HCT116 (cell line): ENCODE measurements around the gene EGF. TPM values are rescaled to one million over a fixed set of nuclear protein-coding genes. Genes with fewer than 3 reads are reported as not detected.

Experiments
- ATAC-seq: fragments of 200-7000 bp; cut with Tn5 transposase; 2 replicates; pipeline ENCODE4 v1.9.1; 2020; ENCODE audit warnings: mild to moderate bottlenecking, moderate library complexity
- BruUV-seq: library from RNA; stranded (reverse); fragments of 400-500 nt; replicated peaks from 2 replicates; lab custom pipeline; 2021; lab: Mats Ljungman, UMichigan
- CTCF ChIA-PET: fragments of 300-600 bp; sonication (Branson Sonifier 250); formaldehyde crosslinking; loops from one replicate; lab custom pipeline; 2021; ENCODE audit warnings: antibody characterized with exemption; lab: Charles Lee
- POLR2A ChIA-PET: fragments of 300-600, 350-600 bp; sonication (Branson Sonifier 250); formaldehyde crosslinking; loops from one replicate; lab custom pipeline; 2021; ENCODE audit warnings: antibody characterized with exemption; lab: Charles Lee
- RAD21 ChIA-PET, 2 experiments: fragments of 300-600 bp; sonication (Branson Sonifier 250); formaldehyde crosslinking; loops; one replicate each; lab custom pipeline; 2023; ENCODE audit warnings: low total read pairs in 2 of 2; ENCODE audit not compliant: uncharacterized antibody in 2 of 2, unreplicated experiment in 2 of 2, low non-redundant PET in 1 of 2; lab: Charles Lee
- DNase-seq: peaks from one replicate; pipeline ENCODE4 v3.0.0-alpha.2; 2010; ENCODE audit warnings: low read depth, low spot score
- H2AFZ ChIP-seq: fragments of 200-600 bp; shearing (Covaris generic), sonication (generic); 2 replicates; pipeline ENCODE4 v1.6.1; 2017; ENCODE audit warnings: low read depth, mixed run types, mixed read lengths, antibody characterized with exemption, low read length; ENCODE audit not compliant: poor library complexity, severe bottlenecking
- H3K27ac ChIP-seq: 2 replicates; pipeline ENCODE4 v1.5.1; 2012; ENCODE audit warnings: low read depth, low read length
- H3K27me3 ChIP-seq: fragments of 200-600 bp; sonication (generic); 2 replicates; pipeline ENCODE4 v1.6.1; 2016; ENCODE audit warnings: mixed run types, low read length, mixed read lengths; ENCODE audit not compliant: insufficient read depth
- H3K36me3 ChIP-seq, 2 experiments: fragments of 200-500 bp in 1 of 2; fragments of 200-600 bp in 1 of 2; sonication (Bioruptor generic) in 1 of 2; sonication (generic) in 1 of 2; 2 replicates each; pipeline versions ENCODE4 v1.5.1 to v1.6.1; 2014 to 2016; ENCODE audit warnings: low read length in 2 of 2, inconsistent platforms in 1 of 2, mixed read lengths in 1 of 2, mixed run types in 1 of 2; ENCODE audit not compliant: insufficient read depth in 2 of 2, control insufficient read depth in 1 of 2
- H3K4me1 ChIP-seq, 2 experiments: fragments of 200-600 bp in 1 of 2; sonication (generic) in 1 of 2; 2 replicates each; pipeline versions ENCODE4 v1.5.1 to v1.6.1; 2012 to 2017; ENCODE audit warnings: low read length in 2 of 2, inconsistent platforms in 1 of 2, mild to moderate bottlenecking in 1 of 2, mixed read lengths in 1 of 2, mixed run types in 1 of 2, moderate library complexity in 1 of 2; ENCODE audit not compliant: insufficient read depth in 2 of 2, control insufficient read depth in 1 of 2
- H3K4me2 ChIP-seq: fragments of 200-600 bp; sonication (generic); 2 replicates; pipeline ENCODE4 v1.6.1; 2017; ENCODE audit warnings: mixed run types, low read length, mixed read lengths
- H3K4me3 ChIP-seq, 2 experiments: fragments of 200-600 bp in 1 of 2; sonication (generic) in 1 of 2; replicated peaks in 1 of 2; 2 replicates each; pipeline ENCODE4 v1.5.1; 2011 to 2016; ENCODE audit warnings: low read length in 2 of 2, control low read depth in 1 of 2, low read depth in 1 of 2, mild to moderate bottlenecking in 1 of 2, mixed read lengths in 1 of 2, mixed run types in 1 of 2
- H3K79me2 ChIP-seq: fragments of 200-600 bp; sonication (generic); 2 replicates; pipeline ENCODE4 v1.6.1; 2017; ENCODE audit warnings: mild to moderate bottlenecking, mixed run types, low read length, moderate library complexity, mixed read lengths; ENCODE audit not compliant: insufficient read depth
- H3K9ac ChIP-seq: fragments of 200-600 bp; sonication (generic); 2 replicates; pipeline ENCODE4 v1.6.1; 2016; ENCODE audit warnings: low read length, mixed read lengths
- H3K9me2 ChIP-seq: fragments of 200-600 bp; sonication (generic), shearing (Covaris generic); 2 replicates; pipeline ENCODE4 v1.6.1; 2017; ENCODE audit warnings: mixed run types, mild to moderate bottlenecking, moderate library complexity; ENCODE audit not compliant: insufficient read depth
- H3K9me3 ChIP-seq, 2 experiments: fragments of 200-500 bp in 1 of 2; fragments of 200-600 bp in 1 of 2; sonication (Bioruptor generic) in 1 of 2; sonication (generic) in 1 of 2; 2 replicates each; pipeline ENCODE4 v1.6.1; 2014 to 2017; ENCODE audit warnings: low read length in 2 of 2, mixed read lengths in 2 of 2, inconsistent platforms in 1 of 2, low read depth in 1 of 2, mild to moderate bottlenecking in 1 of 2, mixed run types in 1 of 2, moderate library complexity in 1 of 2; ENCODE audit not compliant: control insufficient read depth in 1 of 2, insufficient read depth in 1 of 2
- H4K20me1 ChIP-seq: fragments of 200-600 bp; sonication (generic), shearing (Covaris generic); 2 replicates; pipeline ENCODE4 v1.6.1; 2017; ENCODE audit warnings: mixed run types, mild to moderate bottlenecking, moderate library complexity; ENCODE audit not compliant: insufficient read depth
- ATF3 ChIP-seq: IDR thresholded peaks from 2 replicates; pipeline ENCODE4 v1.6.1; 2012
- CBX3 ChIP-seq: IDR thresholded peaks from 2 replicates; pipeline ENCODE4 v1.6.1; 2012; ENCODE audit warnings: low read depth
- CEBPB ChIP-seq: IDR thresholded peaks from 2 replicates; pipeline ENCODE4 v1.6.1; 2012; ENCODE audit warnings: low read depth
- CTCF ChIP-seq, 3 experiments: fragments of 200-600 bp in 1 of 3; sonication (generic) in 1 of 3; IDR thresholded peaks in 2 of 3; conservative IDR thresholded peaks in 1 of 3; 2 replicates each; pipeline ENCODE4 v1.5.1; 2012 to 2017; ENCODE audit warnings: low read depth in 2 of 3, low read length in 2 of 3, antibody characterized with exemption in 1 of 3, borderline replicate concordance in 1 of 3, control low read depth in 1 of 3, mild to moderate bottlenecking in 1 of 3, mixed read lengths in 1 of 3, mixed run types in 1 of 3, moderate library complexity in 1 of 3; ENCODE audit not compliant: insufficient read depth in 1 of 3
- EGR1 ChIP-seq: IDR thresholded peaks from 2 replicates; pipeline ENCODE4 v1.6.1; 2012; ENCODE audit warnings: low read depth
- ELF1 ChIP-seq: IDR thresholded peaks from 2 replicates; pipeline ENCODE4 v1.6.1; 2012; ENCODE audit warnings: low read depth, borderline replicate concordance
- FOSL1 ChIP-seq: IDR thresholded peaks from 2 replicates; pipeline ENCODE4 v1.6.1; 2012; ENCODE audit warnings: low read depth
- JUND ChIP-seq: IDR thresholded peaks from 2 replicates; pipeline ENCODE4 v1.6.1; 2012
- REST ChIP-seq: IDR thresholded peaks from 2 replicates; pipeline ENCODE4 v1.6.1; 2012; ENCODE audit warnings: low read depth
- SIN3A ChIP-seq: IDR thresholded peaks from 2 replicates; pipeline ENCODE4 v1.6.1; 2012; ENCODE audit warnings: low read depth
- SP1 ChIP-seq: IDR thresholded peaks from 2 replicates; pipeline ENCODE4 v1.6.1; 2012; ENCODE audit warnings: low read depth
- SRF ChIP-seq: IDR thresholded peaks from 2 replicates; pipeline ENCODE4 v1.6.1; 2012; ENCODE audit warnings: low read depth
- TCF7L2 ChIP-seq: IDR thresholded peaks from 2 replicates; pipeline ENCODE4 v1.7.0; 2011; ENCODE audit warnings: borderline replicate concordance, inconsistent platforms; ENCODE audit not compliant: insufficient read depth, insufficient read length; ENCODE audit errors: extremely low read depth
- ZFX ChIP-seq: fragments of 450-650 bp; IDR thresholded peaks from 2 replicates; pipeline ENCODE4 v1.6.1; 2017
- ZNF274 ChIP-seq: fragments of 200-500 bp; sonication (Bioruptor generic); IDR thresholded peaks from 2 replicates; pipeline ENCODE4 v1.6.1; 2014; ENCODE audit warnings: mild to moderate bottlenecking, low read depth, low read length, inconsistent platforms
- intact Hi-C: fragments of 100-400 bp; cut with micrococcal nuclease; formaldehyde crosslinking; loops from 2 replicates; pipeline ENCODE4 v1.10.0; 2022
- total RNA-seq: library from RNA; stranded (reverse); gene quantifications from one replicate; pipeline ENCODE4 v1.2.1, GENCODE V29; 2021; ENCODE audit not compliant: unreplicated experiment

EGF gene
- total RNA-seq, 1 experiment from 2014 or later, result 0.57 TPM

GRCh38 chr4:110025056-110025455, 112.4 kb downstream of the EGF start (continued):
- no peak for TF ChIP-seq REST

GRCh38 chr4:110025718-110026117, 113.0 kb downstream of the EGF start:
- Histone ChIP-seq H3K4me2 (no peak overlapping the region), H3K9me3 (no peaks in the 10 kb centered on the region), H3K79me2 (no peaks in the 10 kb centered on the region), H2AFZ (no peak overlapping the region), H3K36me3 (no peaks in the 10 kb centered on the region), H3K27me3 (no peaks in the 10 kb centered on the region), H3K4me1 (no peaks in the 10 kb centered on the region), H3K9ac (no peak overlapping the region), H4K20me1 (no peaks in the 10 kb centered on the region), H3K4me3 (no peak overlapping the region), H3K9me2 (no peaks in the 10 kb centered on the region), H3K27ac (no peak overlapping the region)
- no peak for DNase-seq
- intact Hi-C loops, result no loop called here
- CTCF ChIA-PET, result no interaction called here
- POLR2A ChIA-PET, result no interaction called here
- RAD21 ChIA-PET, result no interaction called here
- no TSS peak for BruUV-seq
- ATAC-seq, result no peak
- TF ChIP-seq ZFX, result no peak
- TF ChIP-seq SIN3A, result no peak
- no peak for TF ChIP-seq FOSL1
- no peak for TF ChIP-seq SRF
- TF ChIP-seq CTCF (IDR thresholded peaks at IDR 0.05 in 2 of 3, conservative IDR thresholded peaks at IDR 0.05 in 1 of 3; ENCODE audit: borderline replicate concordance in 1 of 3, insufficient read depth in 1 of 3, low read depth in 2 of 3, low read length in 2 of 3), result no peak
- no peak for TF ChIP-seq EGR1
- no peak for TF ChIP-seq REST
- TF ChIP-seq ELF1, result no peak
- TF ChIP-seq ATF3, result no peak
- no peak for TF ChIP-seq CBX3
- no peak for TF ChIP-seq ZNF274
- no peak for TF ChIP-seq CEBPB
- no peak for TF ChIP-seq TCF7L2
- no peak for TF ChIP-seq SP1
- TF ChIP-seq JUND, result no peak
